ENCODE results near the gene PAPPA. TPM values are rescaled to one million over a fixed set of nuclear protein-coding genes. Genes with fewer than 3 reads are reported as not detected.

PAPPA gene
- total RNA-seq, 1 experiment from 2014 or later = 0.05 TPM

GRCh38 chr9:116219686-116220085, 66.1 kb downstream of the PAPPA start:
- CTCF ChIA-PET = no interaction called here
- RAD21 ChIA-PET (ENCODE audit: low non-redundant PET in 1 of 2, low total read pairs in 2 of 2, uncharacterized antibody in 2 of 2, unreplicated experiment in 2 of 2) = no interaction called here
- BruUV-seq (replicated peaks) = no TSS peak

More at GRCh38 chr9:116219686-116220085, 66.1 kb downstream of the PAPPA start:
- H3K27ac ChIP-seq (ENCODE audit: low read depth, low read length) = no peak overlapping the region
- no peaks in the 10 kb centered on the region for H4K20me1 ChIP-seq (ENCODE audit: insufficient read depth)
- POLR2A ChIA-PET = no interaction called here
- H3K9me3 ChIP-seq (ENCODE audit: control insufficient read depth in 1 of 2, insufficient read depth in 1 of 2, low read depth in 1 of 2, low read length in 2 of 2) = no peaks in the 10 kb centered on the region
- ATAC-seq (no peak), DNase-seq (ENCODE audit: low read depth, low spot score) (no peak)
- no peaks in the 10 kb centered on the region for H3K36me3 ChIP-seq (ENCODE audit: control insufficient read depth in 1 of 2, insufficient read depth in 2 of 2, low read length in 2 of 2)
- H3K4me2 ChIP-seq (ENCODE audit: low read length) = no peak overlapping the region
- intact Hi-C loops (cut with micrococcal nuclease) = no loop called here
- H3K27me3 ChIP-seq (ENCODE audit: insufficient read depth, low read length) = peaks cover 19% of the 10 kb centered on the region; the same call in 1 of the 2 replicates
- H3K9ac ChIP-seq (ENCODE audit: low read length) = no peak overlapping the region
- TF ChIP-seq ZFX (IDR thresholded peaks at IDR 0.05) (no peak), RAD21 (IDR thresholded peaks at IDR 0.05; ENCODE audit: low read depth) (no peak), YY1 (IDR thresholded peaks at IDR 0.05; ENCODE audit: extremely low read depth, insufficient replicate concordance, low read depth, low read length) (no peak), CEBPB (IDR thresholded peaks at IDR 0.05; ENCODE audit: low read depth) (no peak), SRF (IDR thresholded peaks at IDR 0.05; ENCODE audit: low read depth) (no peak), ZNF274 (IDR thresholded peaks at IDR 0.05; ENCODE audit: low read depth, low read length) (no peak), REST (IDR thresholded peaks at IDR 0.05; ENCODE audit: low read depth) (no peak), CBX3 (IDR thresholded peaks at IDR 0.05; ENCODE audit: low read depth) (no peak), EGR1 (IDR thresholded peaks at IDR 0.05; ENCODE audit: low read depth) (no peak), TCF7L2 (IDR thresholded peaks at IDR 0.05; ENCODE audit: borderline replicate concordance, extremely low read depth, insufficient read depth, insufficient read length) (no peak)
- no peaks in the 10 kb centered on the region for H3K4me1 ChIP-seq (ENCODE audit: control insufficient read depth in 1 of 2, insufficient read depth in 2 of 2, low read length in 2 of 2)
- no peak overlapping the region for H3K4me3 ChIP-seq (replicated peaks in 1 of 2; ENCODE audit: low read depth in 1 of 2, low read length in 2 of 2)
- no peaks in the 10 kb centered on the region for H3K79me2 ChIP-seq (ENCODE audit: insufficient read depth, low read length)
- H3K9me2 ChIP-seq (ENCODE audit: insufficient read depth) = no peaks in the 10 kb centered on the region
- no peak overlapping the region for H2AFZ ChIP-seq (ENCODE audit: low read depth, low read length, poor library complexity, severe bottlenecking)
